ENCODE results near the gene ZNF317.

Gene ZNF317

GRCh38 chr19:9140159-9140874, at the start of gene ZNF317:
TSS of gene ZNF317 (plus strand) at chr19:9140397. CDS start at chr19:9156017, 15,620 bp downstream.
- DNase-seq: peak; percentile 97

- DNase-seq: no peak
These were observed 32.8 kb upstream of the ZNF317 start, which contains the start of gene OR7G2 for GRCh38 chr19:9107375-9107774. TSS of gene OR7G2 (minus strand) at chr19:9107475. CDS start at chr19:9103243, 4,232 bp downstream.

GRCh38 chr19:9109959-9110358, 30.2 kb upstream of the ZNF317 start:
- no peak for DNase-seq

GRCh38 chr19:9115307-9115813, 24.8 kb upstream of the ZNF317 start, which contains the start of gene OR7G1:
TSS of gene OR7G1 (minus strand) at chr19:9115763. CDS start at chr19:9115763, 0 bp downstream.
- no peak for DNase-seq

GRCh38 chr19:9116547-9116946, 23.6 kb upstream of the ZNF317 start:
- no peak for DNase-seq

GRCh38 chr19:9126900-9127405, 13.2 kb upstream of the ZNF317 start, which contains the start of gene OR7G3:
TSS of gene OR7G3 (minus strand) at chr19:9126950. CDS start at chr19:9126950, 0 bp downstream.
- no peak for DNase-seq

GRCh38 chr19:9128171-9128570, 12.0 kb upstream of the ZNF317 start:
- peak; percentile 88 for DNase-seq

GRCh38 chr19:9130965-9131364, 9.2 kb upstream of the ZNF317 start:
- peak; percentile 84 for DNase-seq

- DNase-seq: no peak
These were observed 7.8 kb upstream of the ZNF317 start for GRCh38 chr19:9132422-9132821.

- DNase-seq: no peak
These were observed 513 bp upstream of the ZNF317 start for GRCh38 chr19:9139609-9140158.

GRCh38 chr19:9144920-9145319, 4.7 kb downstream of the ZNF317 start:
- DNase-seq: no peak

- DNase-seq: no peak
These were observed 6.7 kb downstream of the ZNF317 start for GRCh38 chr19:9146882-9147281.

GRCh38 chr19:9148697-9149096, 8.5 kb downstream of the ZNF317 start:
- DNase-seq: no peak

GRCh38 chr19:9149997-9150396, 9.8 kb downstream of the ZNF317 start:
- no peak for DNase-seq

- no peak for DNase-seq
These were observed 10.5 kb downstream of the ZNF317 start for GRCh38 chr19:9150650-9151049.

GRCh38 chr19:9151367-9151766, 11.2 kb downstream of the ZNF317 start:
- no peak for DNase-seq

- no peak for DNase-seq
These were observed 15.4 kb downstream of the ZNF317 start for GRCh38 chr19:9155591-9155990.

GRCh38 chr19:9156304-9156703, 16.1 kb downstream of the ZNF317 start:
- no peak for DNase-seq

- DNase-seq: no peak
These were observed 19.7 kb downstream of the ZNF317 start for GRCh38 chr19:9159891-9160290.

- no peak for DNase-seq
These were observed 21.2 kb downstream of the ZNF317 start for GRCh38 chr19:9161427-9161826.

- no peak for DNase-seq
These were observed 25.1 kb downstream of the ZNF317 start for GRCh38 chr19:9165261-9165660.

- DNase-seq: peak; percentile 6
These were observed 26.6 kb downstream of the ZNF317 start for GRCh38 chr19:9166846-9167245.

GRCh38 chr19:9171393-9171991, 31.3 kb downstream of the ZNF317 start:
- no peak for DNase-seq

GRCh38 chr19:9175326-9175725, 35.1 kb downstream of the ZNF317 start:
- no peak for DNase-seq
